LNCAP (cell line): Measurements from ENCODE around the gene A2ML1.

Source experiments
- CTCF ChIP-seq: fragments of 450-650 bp; IDR thresholded peaks from 2 replicates; pipeline ENCODE4 v1.5.1; 2017; ENCODE audit warnings: mild to moderate bottlenecking

The A2ML1 gene

GRCh38 chr12:8832500-8832899 is 10.1 kb downstream of the A2ML1 start:
- no peak for TF ChIP-seq CTCF

GRCh38 chr12:8834230-8834629 is 11.8 kb downstream of the A2ML1 start:
- no peak for TF ChIP-seq CTCF

GRCh38 chr12:8837291-8837690 is 14.9 kb downstream of the A2ML1 start:
- no peak for TF ChIP-seq CTCF

- TF ChIP-seq CTCF, result no peak
Observed at GRCh38 chr12:8840321-8840720, 17.9 kb downstream of the A2ML1 start.

GRCh38 chr12:8840938-8841633 is 18.7 kb downstream of the A2ML1 start:
- no peak for TF ChIP-seq CTCF

GRCh38 chr12:8841778-8842177 is 19.4 kb downstream of the A2ML1 start:
- no peak for TF ChIP-seq CTCF

GRCh38 chr12:8844665-8845064 is 22.2 kb downstream of the A2ML1 start:
- no peak for TF ChIP-seq CTCF

- no peak for TF ChIP-seq CTCF
Observed at GRCh38 chr12:8846305-8846704, 23.9 kb downstream of the A2ML1 start.
